ENCODE measurements around the gene MAPT. TPM values are rescaled to one million over a fixed set of nuclear protein-coding genes. Genes with fewer than 3 reads are reported as not detected.
A peak's percentile ranks its signal among the peaks of the same experiment; 100 is the strongest.

Gene MAPT
- total and polyA plus RNA-seq, 7 experiments from 2014 or later = 0.12 to 1.3 (median 0.80) TPM

- Histone ChIP-seq H3K27me3 (ENCODE audit: control insufficient read depth in 2 of 2, insufficient read depth in 2 of 2, low read length in 2 of 2) (no peaks in the 10 kb centered on the region), H3K4me1 (ENCODE audit: control insufficient read depth in 2 of 2, insufficient read depth in 2 of 2, low read length in 2 of 2) (no peaks in the 10 kb centered on the region), H3K27ac (ENCODE audit: low read depth, low read length) (no peak overlapping the region), H3K9me3 (ENCODE audit: control insufficient read depth in 2 of 3, low read length in 3 of 3) (no peaks in the 10 kb centered on the region), H3K36me3 (ENCODE audit: control insufficient read depth in 2 of 3, insufficient read depth in 3 of 3, low read length in 3 of 3) (no peaks in the 10 kb centered on the region), H3K4me3 (ENCODE audit: low read length) (no peak overlapping the region)
- CTCF ChIA-PET = interaction anchor here (1.5 kb wide), 1 partner anchor 11 kb away, joined by 5 read pairs; no protein-coding TSS in a partner anchor
- Mint-ChIP-seq H3K4me3 (no peak overlapping the region), H3K9me3 (peaks cover 0 to 3% (median 0%) of the 10 kb centered on the region in 11 donors), H3K27ac (no peak overlapping the region), H3K36me3 (peaks cover 0 to 4% (median 0%) of the 10 kb centered on the region in 5 donors), H3K27me3 (peaks cover 4 to 15% (median 11%) of the 10 kb centered on the region in 5 donors), H3K4me1 (peaks cover 0 to 7% (median 3%) of the 10 kb centered on the region in 7 donors)
- ATAC-seq (peak; percentile 34), DNase-seq (no peak)
- POLR2A ChIA-PET = no interaction called here
- intact Hi-C loops (cut with micrococcal nuclease) = loop anchor here (5.0 kb wide), 1 partner anchor 209 kb away; no protein-coding TSS in a partner anchor
Measured at GRCh38 chr17:45851022-45851421, 43.3 kb upstream of the MAPT start.

- POLR2A ChIA-PET = no interaction called here
- peaks cover 0 to 7% (median 3%) of the 10 kb centered on the region in 7 donors for H3K4me1 Mint-ChIP-seq
- no peak for ATAC-seq
- Histone ChIP-seq H3K27me3 (ENCODE audit: control insufficient read depth in 2 of 2, insufficient read depth in 2 of 2, low read length in 2 of 2) (no peaks in the 10 kb centered on the region), H3K4me1 (ENCODE audit: control insufficient read depth in 2 of 2, insufficient read depth in 2 of 2, low read length in 2 of 2) (no peaks in the 10 kb centered on the region), H3K36me3 (ENCODE audit: control insufficient read depth in 2 of 3, insufficient read depth in 3 of 3, low read length in 3 of 3) (no peaks in the 10 kb centered on the region), H3K9me3 (ENCODE audit: control insufficient read depth in 2 of 3, low read length in 3 of 3) (no peaks in the 10 kb centered on the region), H3K4me3 (ENCODE audit: low read length) (no peak overlapping the region), H3K27ac (ENCODE audit: low read depth, low read length) (no peak overlapping the region)
- H3K36me3 Mint-ChIP-seq = peaks cover 0 to 4% (median 0%) of the 10 kb centered on the region in 5 donors
- H3K27me3 Mint-ChIP-seq = peaks cover 4 to 15% (median 11%) of the 10 kb centered on the region in 5 donors
- CTCF ChIA-PET = interaction anchor here (1.5 to 1.6 kb wide), 2 partner anchors 11 to 12 kb away, joined by 4 to 5 read pairs; no protein-coding TSS in a partner anchor
- no peak overlapping the region for H3K27ac Mint-ChIP-seq
- intact Hi-C loops (cut with micrococcal nuclease) = loop anchor here (5.0 kb wide), 1 partner anchor 209 kb away; no protein-coding TSS in a partner anchor
- H3K9me3 Mint-ChIP-seq = peaks cover 0 to 3% (median 0%) of the 10 kb centered on the region in 11 donors
- no peak overlapping the region for H3K4me3 Mint-ChIP-seq
- no peak for DNase-seq
Measured at GRCh38 chr17:45851464-45851863, 42.9 kb upstream of the MAPT start.

DNA sequence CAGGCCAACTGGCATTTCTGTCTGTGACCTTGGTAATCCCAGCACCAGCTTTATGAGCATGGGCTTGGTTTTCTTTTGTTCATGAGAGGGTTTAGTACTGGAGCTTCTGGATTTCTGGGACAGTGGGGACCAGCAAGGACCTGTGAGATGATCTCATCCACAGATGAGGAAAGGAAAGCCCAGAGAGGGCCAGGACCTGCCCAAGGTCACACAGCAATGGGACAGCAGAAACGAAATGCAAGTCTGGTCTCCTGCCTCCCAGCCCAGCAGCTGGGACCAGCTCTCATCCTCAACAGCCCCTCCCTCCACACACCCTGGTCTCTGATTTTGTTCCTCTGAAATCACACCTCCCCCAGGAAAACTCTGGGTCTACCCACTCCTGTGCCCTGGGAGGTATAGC is 42.5 kb upstream of the MAPT start:
- Histone ChIP-seq H3K36me3 (ENCODE audit: control insufficient read depth in 2 of 3, insufficient read depth in 3 of 3, low read length in 3 of 3) (no peaks in the 10 kb centered on the region), H3K9me3 (ENCODE audit: control insufficient read depth in 2 of 3, low read length in 3 of 3) (no peaks in the 10 kb centered on the region), H3K27ac (ENCODE audit: low read depth, low read length) (no peak overlapping the region), H3K4me1 (ENCODE audit: control insufficient read depth in 2 of 2, insufficient read depth in 2 of 2, low read length in 2 of 2) (no peaks in the 10 kb centered on the region), H3K4me3 (ENCODE audit: low read length) (no peak overlapping the region), H3K27me3 (ENCODE audit: control insufficient read depth in 2 of 2, insufficient read depth in 2 of 2, low read length in 2 of 2) (no peaks in the 10 kb centered on the region)
- ATAC-seq = no peak
- H3K27me3 Mint-ChIP-seq = peaks cover 4 to 15% (median 11%) of the 10 kb centered on the region in 5 donors
- no peak overlapping the region for H3K27ac Mint-ChIP-seq
- ChIA-PET POLR2A (no interaction called here), CTCF (interaction anchor here (1.5 to 1.6 kb wide), 2 partner anchors 10 to 12 kb away, joined by 4 to 5 read pairs; no protein-coding TSS in a partner anchor)
- H3K4me1 Mint-ChIP-seq = peaks cover 0 to 7% (median 3%) of the 10 kb centered on the region in 7 donors
- H3K9me3 Mint-ChIP-seq = peaks cover 0 to 3% (median 0%) of the 10 kb centered on the region in 11 donors
- intact Hi-C loops (cut with micrococcal nuclease) = loop anchor here (5.0 kb wide), 1 partner anchor 210 kb away; no protein-coding TSS in a partner anchor
- H3K4me3 Mint-ChIP-seq = no peak overlapping the region
- DNase-seq = no peak
- peaks cover 0 to 4% (median 0%) of the 10 kb centered on the region in 5 donors for H3K36me3 Mint-ChIP-seq

- H3K4me1 Mint-ChIP-seq = peaks cover 0 to 7% (median 3%) of the 10 kb centered on the region in 7 donors
- ChIA-PET POLR2A (no interaction called here), CTCF (interaction anchor here (1.6 kb wide), 1 partner anchor 11 kb away, joined by 4 read pairs; no protein-coding TSS in a partner anchor)
- H3K27ac ChIP-seq (ENCODE audit: low read depth, low read length) = no peak overlapping the region
- H3K9me3 ChIP-seq (ENCODE audit: control insufficient read depth in 2 of 3, low read length in 3 of 3) = no peaks in the 10 kb centered on the region
- H3K36me3 Mint-ChIP-seq = peaks cover 0 to 4% (median 0%) of the 10 kb centered on the region in 5 donors
- peak overlapping the region in 2 of 10 donors; percentile 21 to 27 for H3K4me3 Mint-ChIP-seq
- no peaks in the 10 kb centered on the region for H3K27me3 ChIP-seq (ENCODE audit: control insufficient read depth in 2 of 2, insufficient read depth in 2 of 2, low read length in 2 of 2)
- H3K4me3 ChIP-seq (ENCODE audit: low read length) = no peak overlapping the region
- ATAC-seq (peak; percentile 61), DNase-seq (peak in 7 of 9 donors; percentile 34 to 62 (median 47))
- intact Hi-C loops (cut with micrococcal nuclease) = loop anchor here (5.0 kb wide), 1 partner anchor 210 kb away; no protein-coding TSS in a partner anchor
- H3K4me1 ChIP-seq (ENCODE audit: control insufficient read depth in 2 of 2, insufficient read depth in 2 of 2, low read length in 2 of 2) = no peaks in the 10 kb centered on the region
- no peak overlapping the region for H3K27ac Mint-ChIP-seq
- H3K9me3 Mint-ChIP-seq = peaks cover 0 to 3% (median 0%) of the 10 kb centered on the region in 11 donors
- H3K27me3 Mint-ChIP-seq = peaks cover 7 to 17% (median 15%) of the 10 kb centered on the region in 5 donors
- no peaks in the 10 kb centered on the region for H3K36me3 ChIP-seq (ENCODE audit: control insufficient read depth in 2 of 3, insufficient read depth in 3 of 3, low read length in 3 of 3)
Measured at GRCh38 chr17:45852535-45853297, 41.6 kb upstream of the MAPT start.

DNA sequence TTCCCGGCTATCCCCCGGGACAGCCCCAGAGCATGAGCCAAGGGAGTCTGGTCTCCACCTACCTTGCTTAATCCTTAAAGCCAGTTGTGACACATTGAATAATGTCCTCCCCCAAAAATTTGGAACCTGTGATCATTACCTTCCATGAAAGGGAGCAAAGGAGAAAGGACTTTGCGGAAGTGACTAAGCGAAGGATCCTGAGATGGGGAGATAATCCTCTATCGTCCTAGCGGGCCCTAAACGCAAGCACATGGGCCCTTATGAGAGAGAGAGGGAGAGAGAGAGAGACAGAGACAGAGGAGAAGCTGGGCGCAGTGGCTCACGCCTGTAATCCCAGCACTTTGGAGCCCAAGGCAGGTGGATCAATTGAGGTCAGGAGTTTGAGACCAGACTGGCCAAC is 40.1 kb upstream of the MAPT start:
- Histone ChIP-seq H3K4me1 (ENCODE audit: control insufficient read depth in 2 of 2, insufficient read depth in 2 of 2, low read length in 2 of 2) (no peaks in the 10 kb centered on the region), H3K9me3 (ENCODE audit: control insufficient read depth in 2 of 3, low read length in 3 of 3) (no peaks in the 10 kb centered on the region), H3K4me3 (ENCODE audit: low read length) (no peak overlapping the region), H3K27me3 (ENCODE audit: control insufficient read depth in 2 of 2, insufficient read depth in 2 of 2, low read length in 2 of 2) (no peaks in the 10 kb centered on the region), H3K36me3 (ENCODE audit: control insufficient read depth in 2 of 3, insufficient read depth in 3 of 3, low read length in 3 of 3) (no peaks in the 10 kb centered on the region), H3K27ac (ENCODE audit: low read depth, low read length) (no peak overlapping the region)
- CTCF ChIA-PET = no interaction called here
- Mint-ChIP-seq H3K36me3 (peaks cover 0 to 4% (median 0%) of the 10 kb centered on the region in 5 donors), H3K27ac (no peak overlapping the region), H3K4me3 (no peak overlapping the region), H3K9me3 (peaks cover 0 to 3% (median 0%) of the 10 kb centered on the region in 11 donors), H3K27me3 (peaks cover 11 to 26% (median 22%) of the 10 kb centered on the region in 5 donors), H3K4me1 (peaks cover 0 to 7% (median 3%) of the 10 kb centered on the region in 7 donors)
- DNase-seq (no peak), ATAC-seq (no peak)
- POLR2A ChIA-PET = no interaction called here
- intact Hi-C loops (cut with micrococcal nuclease) = loop anchor here (5.0 kb wide), 1 partner anchor 212 kb away; no protein-coding TSS in a partner anchor

DNA sequence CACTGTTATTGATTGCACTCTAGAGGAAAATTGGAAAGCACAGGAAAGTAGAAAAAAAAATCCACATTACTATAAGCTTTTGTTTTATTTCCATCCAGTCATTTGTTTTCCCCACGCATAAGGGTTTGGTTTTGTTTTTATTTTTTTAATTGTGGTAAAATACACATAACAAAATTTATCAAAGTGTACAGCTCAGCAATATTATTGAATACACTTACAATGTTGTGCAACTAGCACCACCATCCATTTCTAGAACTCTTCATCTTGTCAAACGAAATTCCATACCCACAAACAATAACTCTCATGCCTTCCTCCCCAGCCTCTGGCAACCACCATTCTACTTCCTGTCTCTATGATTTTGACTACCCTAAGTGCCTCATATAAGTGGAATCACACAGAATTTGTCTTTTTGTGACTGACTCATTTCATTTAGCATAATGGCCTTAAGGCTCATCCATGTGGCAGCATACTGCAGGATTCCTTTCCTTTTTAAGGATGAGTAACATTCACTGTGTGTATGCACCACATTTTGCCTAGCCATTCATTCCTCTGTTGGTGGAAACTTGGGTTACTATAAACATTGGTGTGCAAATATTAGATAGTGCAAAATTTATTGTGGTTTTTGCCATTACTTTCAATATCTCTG is 38.5 kb upstream of the MAPT start:
- DNase-seq (no peak), ATAC-seq (no peak)
- Mint-ChIP-seq H3K36me3 (peaks cover 0 to 4% (median 0%) of the 10 kb centered on the region in 5 donors), H3K4me3 (no peak overlapping the region), H3K27ac (no peak overlapping the region), H3K27me3 (peaks cover 15 to 38% (median 24%) of the 10 kb centered on the region in 5 donors), H3K9me3 (peaks cover 0 to 3% (median 0%) of the 10 kb centered on the region in 11 donors), H3K4me1 (peaks cover 0 to 7% (median 3%) of the 10 kb centered on the region in 7 donors)
- CTCF ChIA-PET = interaction anchor here (1.1 kb wide), 1 partner anchor 216 kb away, joined by 4 read pairs; no protein-coding TSS in a partner anchor
- no peaks in the 10 kb centered on the region for H3K27me3 ChIP-seq (ENCODE audit: control insufficient read depth in 2 of 2, insufficient read depth in 2 of 2, low read length in 2 of 2)
- H3K4me3 ChIP-seq (ENCODE audit: low read length) = no peak overlapping the region
- H3K9me3 ChIP-seq (ENCODE audit: control insufficient read depth in 2 of 3, low read length in 3 of 3) = no peaks in the 10 kb centered on the region
- no peaks in the 10 kb centered on the region for H3K4me1 ChIP-seq (ENCODE audit: control insufficient read depth in 2 of 2, insufficient read depth in 2 of 2, low read length in 2 of 2)
- POLR2A ChIA-PET = no interaction called here
- no peak overlapping the region for H3K27ac ChIP-seq (ENCODE audit: low read depth, low read length)
- intact Hi-C loops (cut with micrococcal nuclease) = no loop called here
- H3K36me3 ChIP-seq (ENCODE audit: control insufficient read depth in 2 of 3, insufficient read depth in 3 of 3, low read length in 3 of 3) = no peaks in the 10 kb centered on the region

Measured in naive thymus-derived CD4-positive, alpha-beta T cell (primary cell).